Stimulated activated CD8-positive, alpha-beta memory T cell treated with anti-CD3 and anti-CD28 coated beads, Interleukin-7, amount 100 ng/mL, for 48 hours (primary cell): Measurements from ENCODE around the gene ANKZF1.

Experiments
- DNase-seq, 2 donors: peaks; one replicate each; pipeline ENCODE4 v3.0.0-alpha.2; 2020; ENCODE audit warnings: low read depth in 1 of 2; ENCODE audit errors: extremely low read depth in 1 of 2

The ANKZF1 gene

DNA sequence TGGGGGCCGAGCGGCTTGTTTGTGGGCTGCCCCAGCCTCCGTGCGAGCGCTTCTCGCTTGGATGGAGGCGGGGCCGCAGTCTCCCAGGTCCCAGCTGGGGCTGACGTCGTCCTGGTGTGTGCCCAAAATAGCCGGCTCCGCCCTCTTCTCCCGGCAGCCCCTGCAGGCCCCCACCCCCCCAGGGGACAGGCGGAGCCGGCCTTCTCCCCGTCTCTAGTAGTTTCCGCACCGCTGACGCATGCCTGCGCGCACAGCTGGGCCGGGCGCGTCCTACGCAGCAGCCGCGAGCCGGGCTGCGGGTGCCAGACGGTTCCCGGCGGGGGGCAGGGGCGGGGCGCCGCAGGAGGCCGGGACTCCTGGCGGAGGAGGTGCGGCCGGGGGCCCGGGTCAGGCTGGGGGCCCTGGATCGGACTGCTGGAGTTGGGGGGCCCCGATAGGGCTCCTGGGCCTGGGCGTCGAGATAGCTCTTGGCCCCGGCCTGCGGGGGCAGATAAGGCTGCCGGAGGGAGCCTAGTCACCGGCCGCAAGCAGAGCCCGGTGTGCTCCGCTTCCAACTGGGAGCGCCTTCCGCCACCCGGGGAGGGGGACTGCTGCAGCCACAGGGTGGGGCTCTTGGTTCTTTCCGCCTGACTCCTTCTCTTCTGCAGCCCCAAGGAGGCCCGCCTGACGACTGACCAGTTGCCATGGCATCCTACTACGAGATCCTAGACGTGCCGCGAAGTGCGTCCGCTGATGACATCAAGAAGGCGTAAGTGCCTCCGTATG lies 49.7 kb downstream of the ANKZF1 start, which contains the start of gene DNAJB2:
TSS of gene DNAJB2 (plus strand) at position 216 of the 765 bp plus-strand sequence. CDS start at position 684, 468 bp downstream.
- DNase-seq: peak; percentile 99 to 100

DNA sequence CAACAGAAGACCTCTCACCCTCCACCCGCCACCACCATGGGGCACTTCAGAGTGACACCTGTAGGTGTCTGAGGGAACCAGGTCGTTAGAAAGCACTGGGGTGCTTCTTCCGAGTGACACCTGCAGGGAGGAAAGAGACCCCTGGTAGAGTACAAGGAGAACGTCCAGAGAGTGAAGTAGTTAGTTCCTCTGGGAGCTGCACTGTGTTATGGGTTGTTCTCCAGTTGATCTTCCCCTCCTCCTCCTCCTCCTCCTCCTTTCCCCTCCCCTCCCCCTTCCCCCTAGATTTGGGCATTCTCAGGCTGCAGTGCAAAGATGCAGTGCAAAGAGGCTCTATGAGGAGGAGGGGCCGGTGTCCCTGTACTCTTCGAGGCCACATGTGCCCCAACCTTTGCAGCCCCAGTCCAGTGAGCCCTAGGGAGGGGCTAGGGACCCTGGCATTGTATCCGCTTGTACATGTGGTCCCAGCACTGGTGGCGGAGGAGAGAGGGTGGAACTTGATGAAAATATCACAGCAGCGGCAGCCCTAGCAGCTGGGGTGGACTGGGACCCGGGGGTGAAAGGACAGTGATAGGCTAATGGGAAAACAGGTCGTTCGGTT lies 50.4 kb downstream of the ANKZF1 start:
- no peak for DNase-seq

DNA sequence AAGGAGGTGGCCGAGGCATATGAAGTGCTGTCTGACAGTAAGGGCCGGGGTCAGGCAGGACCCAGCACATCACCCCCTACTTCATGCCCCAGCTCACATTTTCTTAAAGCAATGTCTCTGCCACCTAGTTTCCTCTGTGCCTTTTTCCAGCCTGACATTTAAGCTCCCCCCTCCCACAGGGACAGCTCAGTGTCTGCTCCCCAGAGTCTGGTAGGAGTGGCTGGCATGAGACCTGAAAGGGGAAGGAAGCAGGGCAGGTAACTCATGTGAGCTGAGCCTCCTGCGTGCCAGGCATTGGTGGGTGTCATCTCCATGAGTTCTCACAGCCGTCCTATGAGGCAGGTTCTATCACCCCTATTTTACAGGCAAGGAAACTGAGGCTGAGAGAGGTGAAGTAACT lies 51.0 kb downstream of the ANKZF1 start:
- DNase-seq: no peak

DNA sequence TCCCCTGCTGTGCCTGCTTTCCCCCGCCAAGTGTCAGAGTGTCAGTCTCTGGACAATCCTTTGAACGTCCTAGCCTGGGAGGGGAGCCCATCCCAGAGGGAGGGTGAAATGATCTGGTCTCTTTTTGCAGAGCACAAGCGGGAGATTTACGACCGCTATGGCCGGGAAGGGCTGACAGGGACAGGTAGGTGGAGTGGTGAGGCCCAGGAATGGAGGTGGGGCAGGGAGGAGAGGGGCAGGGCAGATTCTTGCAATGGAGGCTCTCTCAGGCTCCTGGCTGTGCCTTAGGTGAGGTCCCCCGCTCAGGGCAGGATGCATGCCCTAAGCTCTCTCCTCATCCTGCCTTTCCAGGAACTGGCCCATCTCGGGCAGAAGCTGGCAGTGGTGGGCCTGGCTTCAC lies 52.0 kb downstream of the ANKZF1 start:
- no peak for DNase-seq

DNA sequence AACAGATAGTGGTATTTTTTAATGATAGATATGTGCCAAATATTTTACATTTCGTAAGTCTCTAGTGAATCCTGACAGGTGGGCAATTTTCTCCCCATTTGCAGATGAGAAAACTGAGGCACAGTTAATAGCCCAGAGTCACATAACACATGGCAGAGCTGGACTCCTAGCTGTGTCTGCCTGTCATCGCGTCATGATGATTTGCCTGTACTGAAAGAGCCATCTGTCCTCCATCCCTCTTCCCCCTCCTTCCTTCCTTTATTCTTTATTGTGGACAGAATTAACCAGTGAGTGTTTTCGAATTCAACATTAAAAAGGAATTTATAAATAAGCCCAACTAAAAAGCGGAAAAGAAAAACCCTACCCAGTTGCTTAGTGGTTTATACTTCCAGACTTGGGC lies 52.8 kb downstream of the ANKZF1 start:
- DNase-seq: no peak

DNA sequence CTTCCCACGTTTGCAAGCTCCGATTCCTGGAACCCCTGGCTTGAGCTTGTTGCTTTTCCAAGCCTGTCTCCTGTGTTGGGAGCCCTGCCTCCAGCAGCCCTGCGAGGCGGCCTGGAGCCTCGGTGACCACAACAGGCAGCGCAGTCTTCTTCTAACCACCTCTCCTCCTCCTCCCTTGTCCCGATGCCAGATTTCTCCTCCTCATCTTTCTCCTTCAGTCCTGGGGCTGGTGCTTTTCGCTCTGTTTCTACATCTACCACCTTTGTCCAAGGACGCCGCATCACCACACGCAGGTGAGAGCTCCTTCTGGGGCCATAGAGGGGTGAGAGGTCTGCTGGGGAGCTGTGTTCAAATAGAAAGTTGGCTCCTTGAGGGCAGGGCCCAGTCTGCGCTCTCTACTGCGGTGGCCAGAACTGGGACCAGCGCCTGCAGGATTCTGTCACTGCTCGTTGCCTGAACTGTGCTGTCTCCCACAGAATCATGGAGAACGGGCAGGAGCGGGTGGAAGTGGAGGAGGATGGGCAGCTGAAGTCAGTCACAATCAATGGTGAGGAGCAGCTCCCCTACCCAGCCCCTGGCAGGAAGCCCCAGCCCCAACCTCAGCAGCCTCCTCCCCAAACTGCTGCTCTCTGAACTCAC lies 53.5 kb downstream of the ANKZF1 start:
- DNase-seq: no peak

DNA sequence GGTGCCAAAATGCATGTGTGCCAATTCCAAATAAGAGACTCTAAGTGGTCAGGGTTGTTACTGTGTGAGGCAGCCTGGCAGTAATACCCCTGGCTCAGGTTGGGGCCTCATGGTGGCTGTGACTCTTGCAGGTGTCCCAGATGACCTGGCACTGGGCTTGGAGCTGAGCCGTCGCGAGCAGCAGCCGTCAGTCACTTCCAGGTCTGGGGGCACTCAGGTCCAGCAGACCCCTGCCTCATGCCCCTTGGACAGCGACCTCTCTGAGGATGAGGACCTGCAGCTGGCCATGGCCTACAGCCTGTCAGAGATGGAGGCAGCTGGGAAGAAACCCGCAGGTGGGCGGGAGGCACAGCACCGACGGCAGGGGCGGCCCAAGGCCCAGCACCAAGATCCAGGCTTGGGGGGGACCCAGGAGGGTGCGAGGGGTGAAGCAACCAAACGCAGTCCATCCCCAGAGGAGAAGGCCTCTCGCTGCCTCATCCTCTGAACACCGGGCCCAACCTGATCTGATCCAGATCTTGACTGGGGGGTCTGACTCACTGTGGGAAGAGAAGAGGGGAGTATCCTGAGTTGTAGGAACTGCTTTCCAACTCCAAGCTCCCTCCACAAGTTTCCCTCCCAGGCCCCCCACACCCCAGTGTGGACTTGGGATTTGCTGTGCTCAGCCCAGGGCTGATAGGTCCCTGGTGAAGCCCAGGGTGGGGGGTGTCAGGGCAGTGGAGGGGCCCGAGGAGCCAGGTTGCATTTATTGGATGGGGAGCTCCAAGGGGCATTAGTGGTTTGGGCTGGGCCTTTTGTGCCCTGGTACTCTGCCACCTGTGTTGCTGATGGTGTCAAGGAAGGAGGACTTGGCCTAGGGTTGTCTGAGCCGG lies 55.1 kb downstream of the ANKZF1 start:
- no peak for DNase-seq

DNA sequence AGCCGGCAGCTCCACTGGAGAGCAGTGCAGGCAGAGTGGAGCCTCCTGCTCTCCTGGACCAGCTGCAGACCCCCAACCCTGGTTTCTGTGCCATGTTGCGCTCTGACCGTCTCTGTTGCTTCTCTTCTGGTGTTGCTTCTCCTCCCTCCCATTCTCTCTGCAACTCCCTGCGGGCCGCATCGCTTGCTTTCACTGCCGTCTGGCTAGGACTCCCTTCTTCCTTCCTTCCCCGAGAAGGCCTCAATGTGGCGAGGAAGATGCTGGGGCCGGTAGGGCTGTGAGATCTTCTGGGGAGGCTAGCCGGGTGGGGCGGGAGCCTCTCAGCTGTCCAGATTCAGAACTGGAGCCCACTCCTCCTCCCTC lies 55.7 kb downstream of the ANKZF1 start:
- DNase-seq: no peak

DNA sequence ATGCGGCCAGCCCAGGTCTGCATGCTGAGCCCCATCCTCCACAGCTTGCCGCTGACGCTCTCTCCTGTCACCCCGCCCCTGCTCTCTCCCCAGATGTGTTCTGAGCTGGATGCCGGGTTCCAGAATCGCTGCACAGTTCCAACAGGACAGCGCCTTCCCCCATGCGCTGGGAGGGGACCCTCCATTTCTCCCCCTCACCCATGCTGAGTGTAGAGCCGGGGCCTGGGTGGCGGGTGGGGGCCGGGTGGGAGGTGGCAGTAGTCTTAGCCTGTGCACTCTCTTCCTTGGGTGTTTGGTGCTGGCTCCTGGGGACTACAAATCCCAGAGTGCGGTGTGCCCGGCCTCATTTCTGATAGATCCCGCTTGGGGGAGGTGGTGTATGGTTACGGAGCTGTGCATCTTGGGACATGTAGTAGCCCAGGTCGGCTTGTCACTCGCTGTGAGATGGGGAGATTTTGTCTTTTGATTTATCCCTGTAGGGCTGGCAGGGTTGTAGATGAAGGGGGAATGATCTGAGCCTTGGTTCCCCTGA lies 56.4 kb downstream of the ANKZF1 start:
- no peak for DNase-seq
